Epidermal melanocyte (primary cell): ENCODE results near the gene MB21D2.

Experiments
- DNase-seq: peaks from one replicate; pipeline ENCODE4 v3.0.0; 2011; ENCODE audit warnings: low spot score; ENCODE audit not compliant: insufficient read length

MB21D2 gene

DNA sequence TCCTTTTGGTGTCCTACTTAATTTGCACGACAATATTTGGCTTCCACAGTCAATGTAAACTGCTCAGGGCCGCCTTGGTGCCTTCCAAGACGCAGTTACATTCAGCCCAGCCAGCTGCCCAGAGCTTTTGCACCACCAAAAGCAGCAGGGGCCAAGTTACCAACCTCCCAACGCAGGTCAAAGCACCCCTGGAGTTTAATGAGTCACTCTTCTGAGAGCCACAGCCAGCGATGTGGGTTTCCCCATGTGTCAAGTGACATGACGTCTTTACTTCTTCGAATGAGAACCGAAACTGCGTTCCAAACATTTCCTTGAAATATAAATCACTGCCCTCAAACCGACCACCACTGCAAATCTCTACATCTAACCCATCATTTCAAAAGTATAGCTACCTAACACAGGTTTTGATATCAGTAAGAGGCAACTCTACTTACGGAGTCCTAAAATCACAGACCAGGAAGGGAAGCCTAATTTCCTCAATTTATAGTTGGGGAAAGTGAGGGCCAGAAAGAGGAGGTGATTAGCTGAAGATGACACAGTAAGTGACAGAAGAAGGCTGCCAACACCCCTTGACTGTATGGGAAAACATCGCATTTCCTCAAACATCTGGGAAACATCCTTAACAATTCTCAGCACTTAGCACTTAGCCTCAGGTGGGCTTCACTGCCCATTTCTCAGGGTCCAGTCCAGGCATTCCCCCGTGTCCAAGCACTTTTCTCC is 24.5 kb downstream of the MB21D2 start:
- no peak for DNase-seq

DNA sequence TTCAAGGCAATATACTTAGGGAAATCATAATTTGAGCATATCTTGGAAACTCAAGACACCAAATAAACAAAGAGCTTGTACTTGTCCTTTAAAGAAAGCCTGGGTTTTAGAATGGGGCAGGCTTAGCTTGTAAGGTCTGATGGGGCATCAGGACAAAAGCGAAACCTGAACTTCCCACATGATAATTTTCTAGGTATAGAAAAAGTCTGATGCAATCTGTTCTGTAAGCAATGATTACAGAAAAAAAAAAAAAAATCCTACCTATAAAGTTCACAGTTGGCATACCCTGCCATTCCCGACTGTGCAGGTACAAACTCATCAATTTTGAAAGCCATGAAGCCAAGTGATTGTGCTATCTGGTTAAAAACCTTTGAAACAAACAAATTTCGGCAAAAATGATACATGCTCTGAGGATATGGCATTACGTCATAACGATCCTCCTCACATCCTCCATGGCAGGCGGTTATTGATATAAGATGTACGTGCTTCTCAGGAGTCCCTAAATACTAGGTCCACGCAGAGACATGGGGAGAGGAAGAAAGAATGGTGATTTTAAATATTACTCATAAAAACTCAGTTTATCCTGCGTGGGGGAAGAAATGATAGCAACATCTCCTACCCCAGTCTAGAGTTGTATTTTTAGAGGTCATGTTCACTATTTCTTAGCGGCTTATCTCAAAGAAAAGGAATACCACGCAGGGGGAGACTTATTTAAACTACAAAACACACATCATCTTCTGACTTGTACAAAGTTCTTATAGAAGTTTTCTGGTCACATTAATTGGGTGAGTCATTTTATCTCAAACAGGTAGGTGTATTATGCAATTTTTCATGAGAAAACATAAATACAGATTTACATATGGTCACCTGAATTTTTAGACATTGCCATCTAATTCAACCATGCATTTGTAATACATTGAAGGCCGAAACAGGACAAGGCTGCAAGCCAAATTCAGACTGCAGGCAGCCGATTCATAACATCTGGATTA is 27.0 kb downstream of the MB21D2 start:
- no peak for DNase-seq

DNA sequence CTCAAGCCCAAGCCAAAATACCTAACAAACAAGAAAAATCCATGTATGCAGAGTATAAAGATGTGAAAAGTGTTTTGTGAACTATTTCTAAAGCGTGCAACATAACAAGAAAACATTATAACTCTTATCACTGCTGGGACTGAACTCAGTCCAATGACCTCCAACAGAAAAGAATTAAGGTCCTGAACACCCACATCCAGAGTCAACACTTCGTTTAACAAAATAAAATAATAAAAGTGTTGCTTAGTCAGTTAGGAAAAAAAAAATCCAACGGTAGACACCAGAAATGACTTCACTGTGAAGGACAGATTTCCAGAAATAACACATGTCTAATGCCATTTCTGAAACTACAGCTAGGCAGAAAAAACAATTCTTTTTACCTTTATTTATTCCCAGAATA is 28.0 kb downstream of the MB21D2 start:
- DNase-seq: no peak

DNA sequence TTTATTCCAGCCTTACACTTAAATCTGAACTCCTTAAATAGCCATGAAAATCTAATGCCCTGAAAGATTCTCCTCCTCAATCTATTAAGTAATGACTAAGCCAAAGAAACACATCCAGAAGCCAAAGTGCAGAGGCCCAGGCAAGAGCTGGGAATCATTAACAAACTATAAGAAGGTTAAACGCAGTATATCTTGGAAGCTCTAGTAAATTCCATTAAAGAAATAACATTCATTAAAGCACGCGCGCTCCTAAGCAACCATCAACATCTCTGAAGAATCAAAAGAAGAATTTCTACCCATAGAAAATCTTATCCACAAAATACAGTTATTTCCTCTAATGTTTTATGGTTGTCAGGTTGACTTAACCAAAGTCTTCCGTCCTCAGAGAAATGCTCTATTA is 29.5 kb downstream of the MB21D2 start:
- no peak for DNase-seq

DNA sequence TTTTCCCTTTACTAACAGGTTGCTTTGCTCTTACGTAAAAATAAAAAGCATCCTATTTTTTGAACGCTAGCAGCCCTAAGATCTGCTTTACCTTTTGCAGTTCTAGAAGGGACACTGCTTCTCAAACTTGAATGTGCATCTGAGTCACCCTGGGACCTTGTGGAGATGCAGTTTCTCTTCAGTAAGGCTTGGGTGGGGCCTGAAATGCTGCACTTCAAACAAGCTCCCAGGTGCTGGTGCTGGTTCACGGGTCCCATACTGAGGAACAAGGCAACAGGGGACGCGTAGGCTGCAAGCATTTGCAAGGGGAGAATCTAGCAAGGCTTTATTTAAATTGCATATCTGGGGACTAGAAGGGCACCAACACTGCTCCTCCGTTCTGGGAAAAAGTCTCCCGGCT is 30.0 kb downstream of the MB21D2 start:
- DNase-seq: no peak

DNA sequence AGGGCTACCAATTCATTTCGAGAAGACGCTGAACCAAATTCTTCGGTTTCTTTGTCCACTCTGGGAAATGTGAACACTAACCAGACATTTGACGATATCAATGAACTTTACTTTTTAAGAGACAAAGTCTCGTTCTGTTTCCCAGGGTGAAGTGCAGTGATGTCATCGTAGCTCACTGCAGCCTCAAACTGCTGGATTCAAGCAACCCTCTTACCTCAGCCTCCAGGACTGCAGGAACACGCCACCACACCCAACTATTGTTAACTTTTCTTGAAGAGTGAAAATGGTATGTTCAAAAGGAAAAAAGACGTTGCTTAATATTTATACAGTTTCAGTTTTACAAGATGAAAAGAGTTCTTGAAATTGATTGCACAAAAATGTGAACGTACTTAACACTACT is 30.6 kb downstream of the MB21D2 start:
- DNase-seq: no peak

DNA sequence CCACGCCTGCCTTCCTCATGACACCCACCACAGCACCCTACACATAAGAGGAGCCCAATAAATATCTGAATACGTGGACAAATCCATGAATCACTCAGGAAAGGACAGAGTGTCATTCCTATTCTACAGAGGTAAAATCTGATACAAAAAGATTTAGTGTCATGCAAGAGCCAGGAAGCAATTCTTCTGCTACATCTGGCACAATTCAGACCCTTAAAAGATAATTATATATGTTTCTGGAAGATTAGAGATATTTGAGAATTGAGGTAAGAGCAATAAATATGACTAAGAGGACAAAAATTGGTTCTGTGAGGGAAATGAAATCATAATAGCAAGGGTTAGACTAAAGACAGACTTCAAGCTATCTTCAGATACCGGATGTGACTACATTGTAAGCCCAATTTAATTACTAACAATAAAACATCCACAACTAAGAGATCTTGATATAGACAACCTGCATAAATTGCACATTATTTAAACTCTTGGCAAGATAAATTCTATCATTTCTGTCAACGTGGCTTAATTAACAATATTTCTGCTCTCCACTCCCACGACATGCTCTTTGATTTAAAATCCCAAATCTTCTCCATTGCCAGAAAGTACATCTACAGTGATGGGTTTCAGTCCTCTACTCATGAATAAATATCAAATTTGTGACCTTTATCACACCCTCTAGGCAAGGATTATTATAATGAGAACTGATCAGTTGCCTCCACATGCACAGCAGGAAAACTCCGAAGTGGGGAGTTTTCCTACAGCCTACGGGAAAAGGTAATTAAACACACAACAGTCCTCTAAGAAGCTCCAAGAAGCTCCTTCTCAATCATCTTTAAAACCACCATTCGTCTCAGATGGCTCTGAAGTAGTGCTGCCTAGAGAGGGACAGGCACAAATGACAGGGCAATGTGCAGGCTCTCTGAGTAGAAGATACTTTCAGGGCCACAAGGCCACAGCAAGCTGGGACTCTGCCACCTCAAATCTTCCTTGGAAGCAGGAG is 32.6 kb downstream of the MB21D2 start:
- no peak for DNase-seq

DNA sequence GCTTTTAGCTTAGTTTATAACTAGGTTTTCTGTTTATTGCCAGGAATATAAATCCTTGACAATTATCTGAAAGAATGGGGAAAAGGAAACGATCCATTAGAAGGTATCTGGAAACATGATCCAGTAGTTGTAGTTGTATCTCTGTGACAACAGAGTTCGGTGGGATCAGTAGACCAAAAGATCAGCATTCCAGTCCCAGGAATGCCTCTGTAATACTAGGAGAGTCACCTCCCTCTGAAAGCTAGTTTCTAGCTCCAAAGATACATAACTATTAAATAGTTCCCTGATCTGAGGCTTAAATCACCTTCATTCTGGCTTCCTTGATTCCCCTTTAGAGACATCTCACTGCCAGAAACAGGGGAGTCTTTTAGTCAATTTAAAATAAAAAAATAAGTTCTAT is 34.1 kb downstream of the MB21D2 start:
- no peak for DNase-seq

DNA sequence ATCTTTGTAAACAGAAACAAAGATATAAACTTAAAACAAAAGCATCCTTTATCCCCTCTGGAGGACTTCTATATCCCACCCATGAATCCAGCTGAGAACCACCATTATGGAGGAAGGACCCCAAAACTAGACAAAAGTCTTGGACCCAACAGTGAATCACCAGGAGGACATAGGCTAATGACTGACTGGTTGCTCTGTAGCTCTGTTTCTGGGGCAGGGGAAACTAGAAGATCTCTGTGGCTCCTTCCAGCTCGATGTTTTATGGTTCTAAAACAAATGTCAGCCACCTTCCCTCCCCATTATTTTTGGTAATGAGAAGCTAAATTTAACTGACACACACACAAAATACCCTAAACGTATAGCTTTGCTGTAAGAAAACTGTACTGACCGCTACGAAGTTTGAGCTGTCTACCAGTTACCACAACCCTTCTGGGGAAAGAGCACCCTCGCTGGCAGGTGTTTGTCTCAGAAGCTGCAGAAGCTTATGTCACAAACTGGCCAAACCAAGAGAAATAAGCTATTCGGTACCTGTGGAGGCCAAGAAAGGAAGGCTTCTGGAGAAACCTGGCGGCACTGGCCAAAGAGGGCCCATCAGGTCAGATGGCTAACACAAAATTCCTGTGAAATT is 36.4 kb downstream of the MB21D2 start:
- DNase-seq: no peak

DNA sequence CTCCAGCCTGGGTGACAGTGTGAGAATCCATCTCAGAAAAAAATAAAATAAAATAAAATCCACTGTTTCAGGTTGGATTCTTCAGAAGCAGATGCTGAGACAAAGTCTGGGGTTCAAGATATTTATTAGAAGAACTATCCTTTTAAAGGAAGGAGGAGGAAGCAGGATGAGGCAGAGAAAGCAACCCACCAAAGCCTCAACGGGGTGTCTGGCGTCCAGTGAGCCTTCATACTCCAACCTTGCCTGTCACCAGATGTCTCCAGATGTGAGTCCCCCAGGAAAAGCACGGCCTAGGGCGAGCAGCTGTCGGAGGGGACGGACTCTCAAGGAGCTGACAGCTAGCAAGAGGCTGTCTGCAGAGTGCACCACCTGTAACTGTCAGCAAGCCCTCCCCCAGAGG is 37.3 kb downstream of the MB21D2 start:
- DNase-seq: no peak

DNA sequence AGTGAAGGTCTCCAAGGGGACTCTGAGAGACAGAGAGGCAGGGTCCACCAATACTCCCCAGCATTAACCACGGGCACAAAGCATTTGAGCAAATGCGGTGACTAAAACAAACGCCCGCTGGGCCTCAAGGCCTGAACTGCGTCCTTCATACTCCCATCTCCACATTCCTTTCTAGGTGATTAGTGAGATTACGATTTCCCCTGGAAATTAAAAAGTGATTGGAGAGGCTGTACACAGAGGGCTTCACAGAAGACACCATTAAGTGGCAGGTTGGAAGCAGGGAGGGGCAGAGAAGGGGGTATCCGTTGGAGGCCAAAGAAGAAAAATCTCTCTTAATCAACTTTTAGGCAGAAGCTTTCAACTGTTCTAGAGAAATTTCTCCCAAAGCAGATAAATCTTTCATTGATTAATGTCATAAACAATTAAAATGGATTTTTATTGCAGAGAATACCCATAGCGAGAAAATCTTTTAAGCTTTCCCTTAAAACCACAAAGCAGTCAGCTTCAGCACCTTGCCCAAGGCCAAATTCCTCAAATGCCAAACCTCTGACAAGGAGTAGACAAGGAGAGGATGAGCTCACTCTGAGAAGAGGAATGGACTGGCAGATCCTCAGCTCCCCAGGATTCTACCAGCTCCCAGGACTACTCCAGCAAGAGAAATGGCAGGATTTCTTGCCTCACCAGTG is 38.2 kb downstream of the MB21D2 start:
- peak; percentile 92 for DNase-seq

DNA sequence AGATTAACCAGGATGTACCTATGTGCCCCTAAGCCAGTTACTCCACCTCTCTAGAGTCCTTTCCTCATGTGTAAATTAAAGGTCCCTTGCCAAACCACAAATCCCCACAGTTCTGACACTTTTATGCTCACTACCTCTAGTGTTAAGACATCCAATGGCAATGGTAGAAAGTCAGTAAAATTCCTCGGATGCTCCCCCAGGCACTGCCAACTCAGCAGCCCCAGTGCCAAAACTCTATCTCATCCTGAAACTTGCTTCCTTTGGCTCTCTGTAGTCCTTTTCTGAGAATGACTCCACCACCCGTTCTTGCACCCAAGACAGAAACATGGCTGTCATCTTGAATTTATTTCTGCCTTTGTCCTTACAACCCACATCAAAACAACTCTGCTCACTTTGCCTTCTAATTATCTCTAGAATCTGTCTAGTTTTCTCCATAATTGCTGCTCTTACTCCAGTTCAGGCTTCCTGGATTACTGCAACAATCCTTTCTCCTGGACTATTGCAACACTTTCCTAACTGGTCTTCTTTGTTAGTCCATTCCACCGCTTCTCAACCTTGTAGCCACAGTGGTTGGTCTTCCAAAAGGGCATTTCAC is 41.6 kb downstream of the MB21D2 start:
- DNase-seq: no peak

DNA sequence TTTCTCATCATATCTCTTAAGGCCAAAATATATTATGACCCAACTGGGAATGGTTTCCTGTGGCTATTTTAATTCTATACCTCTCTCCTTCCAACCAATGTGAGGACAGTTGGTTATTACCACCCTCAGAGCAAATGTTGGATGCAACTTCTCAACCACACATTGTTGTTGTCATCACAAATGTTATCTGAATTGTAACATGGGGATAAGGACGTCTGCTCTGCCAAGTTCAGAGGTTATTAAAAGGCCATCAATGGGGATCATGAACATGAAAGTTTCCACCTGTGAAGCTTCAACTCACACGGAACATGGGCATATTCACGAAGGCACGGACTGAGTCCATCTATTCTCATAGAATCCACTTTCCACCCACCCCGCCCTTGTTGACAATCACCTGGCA is 46.8 kb downstream of the MB21D2 start:
- no peak for DNase-seq

DNA sequence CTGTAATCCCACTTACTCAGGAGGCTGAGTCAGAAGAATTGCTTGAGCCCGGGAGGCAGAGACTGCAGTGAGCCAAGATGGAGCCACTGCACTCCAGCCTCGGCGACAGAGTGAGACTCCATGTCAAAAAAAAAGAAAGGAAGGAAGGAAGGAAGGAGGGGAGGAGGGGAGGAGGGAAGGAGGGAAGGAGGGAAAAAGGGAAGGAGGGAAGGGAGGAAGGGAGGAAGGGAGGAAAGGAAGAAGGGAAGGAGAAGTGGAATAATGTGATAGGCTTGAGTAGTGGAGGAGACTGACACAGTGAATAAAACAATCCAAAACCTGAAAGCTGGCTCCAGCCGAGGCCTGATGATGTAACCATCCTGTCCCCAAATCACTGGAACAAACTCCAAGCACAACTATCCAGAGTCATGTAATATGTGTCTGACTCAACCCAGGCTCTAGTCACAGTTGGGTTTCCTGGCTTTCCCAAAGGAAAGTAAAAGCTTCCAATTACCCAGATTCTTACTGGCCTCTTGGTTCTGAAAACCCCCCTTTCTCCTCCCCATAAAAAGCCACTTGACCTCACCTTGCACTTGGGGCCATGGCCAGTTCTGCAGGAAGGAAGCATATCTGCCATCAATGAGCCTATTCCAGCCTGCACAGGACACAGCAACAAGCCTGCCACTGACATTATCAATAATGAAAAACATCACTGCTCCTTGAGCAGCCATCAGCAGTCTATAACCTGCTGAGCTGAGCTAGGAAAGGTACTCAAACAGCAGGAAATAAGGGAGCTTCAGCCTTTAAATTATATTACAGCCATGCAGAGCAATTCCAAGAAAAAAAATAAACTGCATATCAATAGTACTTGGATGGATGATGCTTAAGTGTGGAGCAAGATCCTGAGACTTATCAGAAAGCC is 48.3 kb downstream of the MB21D2 start:
- no peak for DNase-seq

DNA sequence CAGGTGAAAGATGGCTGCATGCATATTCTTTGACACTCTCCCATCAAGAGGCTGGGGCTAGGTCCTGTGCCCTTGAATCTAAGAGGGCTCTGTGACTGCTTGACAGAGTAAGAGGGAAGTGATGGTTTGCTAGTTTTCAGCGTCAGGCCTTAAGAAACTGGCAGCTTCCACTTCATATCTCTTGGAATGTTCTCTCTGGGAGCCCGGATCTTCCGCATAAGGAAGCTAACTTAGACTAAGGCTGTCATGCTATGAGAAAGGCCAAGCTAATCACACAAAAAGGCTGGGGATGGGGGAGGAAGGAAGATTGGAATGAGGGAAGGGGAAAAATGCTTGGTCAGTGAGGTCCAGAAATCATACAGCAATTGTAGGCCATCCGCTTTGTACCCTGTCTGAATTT is 50.0 kb downstream of the MB21D2 start:
- DNase-seq: no peak

DNA sequence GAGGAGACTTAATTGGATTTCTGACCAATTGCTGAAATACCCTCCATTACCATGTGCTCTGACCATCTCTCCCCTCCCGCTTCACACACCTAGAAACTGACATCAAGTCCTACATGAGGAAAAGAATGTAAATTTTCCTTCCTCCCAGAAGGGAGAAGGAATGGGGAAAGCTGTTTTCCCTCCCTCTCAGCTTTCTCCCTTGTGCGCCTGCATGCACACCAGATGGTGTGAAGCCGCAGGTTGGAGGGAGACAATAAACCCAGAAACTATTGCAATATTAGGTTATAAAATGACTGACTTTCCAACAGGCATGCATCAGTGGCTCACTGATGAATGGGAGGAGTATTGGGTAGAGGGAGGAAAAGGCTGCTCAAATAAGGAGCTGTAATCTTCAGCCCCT is 50.9 kb downstream of the MB21D2 start:
- DNase-seq: no peak

DNA sequence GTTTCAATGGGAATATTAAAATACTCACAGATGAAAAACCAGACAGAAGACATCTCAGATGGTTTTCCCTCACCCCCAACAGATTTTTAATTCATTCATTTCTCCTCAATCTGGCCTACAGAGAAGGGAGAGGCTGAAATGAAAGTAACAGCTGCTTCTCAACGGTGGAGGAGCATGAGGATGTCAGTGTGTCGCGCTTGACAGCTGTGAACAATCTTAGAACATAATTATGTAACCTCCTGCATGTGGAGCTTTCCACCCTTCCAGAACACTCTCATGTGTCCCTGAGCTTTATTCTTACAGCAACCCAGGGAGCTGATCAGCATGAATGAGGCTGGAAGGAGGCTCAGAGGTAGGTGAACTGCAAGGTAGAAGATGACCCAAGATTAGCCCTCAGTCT is 52.7 kb downstream of the MB21D2 start:
- DNase-seq: no peak

DNA sequence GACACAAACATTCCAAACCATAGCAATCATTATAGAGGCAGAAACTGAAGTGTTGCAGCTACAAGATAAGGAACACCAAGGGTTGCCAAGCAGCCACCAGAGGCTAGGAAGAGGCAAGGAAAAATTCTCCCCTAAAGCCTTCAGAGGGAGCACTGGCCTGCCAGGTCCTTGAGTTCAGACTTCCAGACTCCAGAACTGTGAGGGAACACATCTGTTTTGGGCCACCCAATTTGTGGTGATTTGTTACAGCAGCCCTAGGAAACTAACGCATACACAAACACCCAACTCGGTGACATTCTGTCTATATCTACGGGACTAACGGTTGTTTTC is 54.6 kb downstream of the MB21D2 start:
- no peak for DNase-seq
